ENCODE results near the gene CITED4.

The CITED4 gene, protein sequence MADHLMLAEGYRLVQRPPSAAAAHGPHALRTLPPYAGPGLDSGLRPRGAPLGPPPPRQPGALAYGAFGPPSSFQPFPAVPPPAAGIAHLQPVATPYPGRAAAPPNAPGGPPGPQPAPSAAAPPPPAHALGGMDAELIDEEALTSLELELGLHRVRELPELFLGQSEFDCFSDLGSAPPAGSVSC

DNA sequence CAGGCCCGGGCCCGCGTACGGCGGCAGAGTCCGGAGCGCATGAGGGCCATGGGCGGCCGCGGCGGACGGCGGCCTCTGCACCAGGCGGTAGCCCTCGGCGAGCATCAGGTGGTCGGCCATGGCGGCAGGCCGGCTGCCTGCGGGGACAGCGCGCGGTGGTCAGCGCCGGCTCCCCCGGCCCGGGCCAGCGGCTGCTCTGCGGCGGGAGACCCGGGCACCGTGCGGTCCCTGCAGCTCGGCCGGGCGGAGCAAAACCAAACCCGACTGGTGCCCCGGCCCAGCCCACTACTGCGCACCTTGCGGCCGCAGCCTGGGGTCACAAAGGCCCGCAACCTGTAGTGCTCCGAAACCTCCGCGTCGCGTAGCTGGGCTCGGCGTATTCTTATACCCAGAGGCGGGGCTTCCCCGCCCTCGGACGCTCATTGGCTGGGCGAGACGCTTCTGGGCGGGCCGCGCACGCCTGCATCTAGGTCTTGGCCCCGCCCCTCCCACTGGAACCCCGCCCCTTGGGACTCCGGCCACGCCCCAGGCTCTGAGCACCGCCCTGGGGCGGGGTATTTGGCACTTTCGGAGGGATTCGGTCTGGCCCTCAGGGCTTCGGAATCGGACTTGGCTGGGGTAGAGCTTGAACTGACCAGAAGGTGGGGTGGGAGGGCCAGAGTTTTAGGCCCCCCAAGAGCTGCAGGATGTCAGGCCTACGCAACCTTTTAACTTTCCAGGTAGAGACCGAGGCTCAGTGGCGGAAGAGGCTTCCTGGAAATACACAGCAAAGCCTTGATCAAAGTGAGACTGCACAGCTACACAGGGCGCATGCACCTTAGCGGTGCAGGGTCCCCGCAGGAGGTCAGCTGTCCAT, at the start of gene CITED4:
Gene CITED4, minus strand, starts transcription at position 356 of the 856 bp plus-strand sequence. Its CDS starts 236 bp downstream, at position 120.
- no peaks in the 10 kb centered on the region for H3K9me3 Mint-ChIP-seq

DNA sequence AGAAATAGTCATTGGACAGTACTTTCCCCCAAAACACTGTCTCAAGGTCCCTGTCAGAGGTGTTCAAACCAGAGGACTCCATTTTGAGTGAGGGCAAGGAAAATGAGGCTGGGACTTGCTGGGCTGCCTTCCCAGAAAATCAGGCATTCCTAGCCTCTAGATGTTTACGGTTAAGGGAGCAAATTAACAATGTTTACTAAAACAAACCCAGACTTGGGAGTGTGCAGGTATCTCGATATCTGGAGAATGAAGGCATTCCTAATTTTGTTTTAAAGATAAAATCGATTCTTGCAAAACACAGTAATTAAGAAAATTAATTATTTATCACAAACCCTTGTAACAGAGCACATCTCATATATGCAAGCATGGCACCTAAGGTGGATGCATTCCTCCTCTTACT, 48.9 kb upstream of the CITED4 start:
- no peak for ATAC-seq
- Mint-ChIP-seq H3K27me3 (peaks cover 19% of the 10 kb centered on the region), H3K27ac (no peak overlapping the region), H3K4me1 (no peaks in the 10 kb centered on the region), H3K4me3 (no peak overlapping the region), H3K9me3 (no peaks in the 10 kb centered on the region), H3K36me3 (no peaks in the 10 kb centered on the region)

More for the DNA sequence above, at the start of gene CITED4:
- H3K4me1 Mint-ChIP-seq = peaks cover 12% of the 10 kb centered on the region
- peaks cover 26% of the 10 kb centered on the region for H3K27me3 Mint-ChIP-seq
- H3K36me3 Mint-ChIP-seq = no peaks in the 10 kb centered on the region
- peak within 1 kb of the TSS; percentile 65 for H3K27ac Mint-ChIP-seq
- H3K4me3 Mint-ChIP-seq = peak within 1 kb of the TSS; percentile 88
- ATAC-seq = peak; percentile 98

DNA sequence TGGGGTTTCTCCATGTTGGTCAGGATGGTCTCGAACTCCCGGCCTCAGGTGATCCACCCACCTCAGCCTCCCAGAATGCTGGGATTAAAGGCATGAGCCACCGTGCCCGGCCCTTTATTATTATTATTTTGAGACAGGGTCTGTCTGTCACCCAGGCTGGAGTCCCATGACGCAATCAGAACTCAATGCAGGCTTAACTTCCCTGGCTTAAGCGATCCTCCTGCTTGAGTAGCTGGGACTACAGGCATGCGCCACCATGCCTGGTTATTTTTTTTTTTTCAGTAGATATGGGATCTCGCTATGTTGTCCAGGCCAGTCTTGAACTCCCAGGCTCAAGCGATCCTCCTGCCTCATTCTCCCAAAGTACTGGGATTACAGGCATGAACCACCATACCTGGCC, 47.1 kb upstream of the CITED4 start:
- Mint-ChIP-seq H3K9me3 (no peaks in the 10 kb centered on the region), H3K27ac (no peak overlapping the region), H3K36me3 (no peaks in the 10 kb centered on the region), H3K4me3 (no peak overlapping the region), H3K27me3 (peaks cover 14% of the 10 kb centered on the region), H3K4me1 (no peaks in the 10 kb centered on the region)
- no peak for ATAC-seq

DNA sequence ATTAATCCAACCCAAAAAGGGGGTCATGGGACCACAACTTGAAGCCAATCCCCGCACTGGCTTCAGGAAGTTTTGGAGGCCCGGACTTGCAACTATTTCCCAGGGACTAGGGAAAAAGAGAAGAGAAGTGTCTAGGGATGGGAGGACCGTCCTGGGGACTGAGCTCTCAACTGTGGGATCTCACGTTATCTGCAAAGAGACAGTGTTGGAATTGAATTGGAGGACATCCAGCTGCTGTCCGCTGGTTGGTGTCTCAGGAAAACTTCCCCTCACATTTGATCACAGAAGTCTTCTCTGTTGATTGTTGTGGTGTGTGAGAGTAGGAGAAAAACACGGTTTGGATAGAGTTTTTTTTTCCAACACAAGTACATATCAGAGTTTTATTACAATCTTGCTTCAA, 46.2 kb upstream of the CITED4 start:
- no peak overlapping the region for H3K27ac Mint-ChIP-seq
- peaks cover 11% of the 10 kb centered on the region for H3K27me3 Mint-ChIP-seq
- H3K36me3 Mint-ChIP-seq = no peaks in the 10 kb centered on the region
- no peak for ATAC-seq
- no peak overlapping the region for H3K4me3 Mint-ChIP-seq
- H3K4me1 Mint-ChIP-seq = no peaks in the 10 kb centered on the region
- H3K9me3 Mint-ChIP-seq = no peaks in the 10 kb centered on the region

DNA sequence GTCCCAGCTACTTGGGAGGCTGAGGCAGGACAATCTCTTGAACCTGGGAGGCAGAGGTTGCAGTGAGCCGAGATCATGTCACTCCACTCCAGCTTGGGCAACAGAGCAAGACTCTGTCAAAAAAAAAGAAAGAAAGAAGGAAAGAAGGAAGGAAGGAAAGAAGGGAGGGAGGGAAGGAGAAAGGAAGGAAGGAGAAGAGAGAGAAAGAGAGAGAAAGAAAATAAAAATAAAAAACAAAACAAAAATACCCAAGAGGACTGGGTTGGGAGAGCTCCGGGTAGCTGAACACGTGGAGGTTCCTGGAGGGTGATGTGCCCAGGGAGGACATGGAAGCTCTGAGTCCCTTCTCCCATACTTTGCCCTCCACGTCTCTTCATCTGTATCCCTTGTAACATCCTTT, 45.7 kb upstream of the CITED4 start:
- peaks cover 16% of the 10 kb centered on the region for H3K27me3 Mint-ChIP-seq
- no peaks in the 10 kb centered on the region for H3K4me1 Mint-ChIP-seq
- no peak overlapping the region for H3K27ac Mint-ChIP-seq
- no peaks in the 10 kb centered on the region for H3K36me3 Mint-ChIP-seq
- H3K9me3 Mint-ChIP-seq = no peaks in the 10 kb centered on the region
- ATAC-seq = no peak
- H3K4me3 Mint-ChIP-seq = no peak overlapping the region

DNA sequence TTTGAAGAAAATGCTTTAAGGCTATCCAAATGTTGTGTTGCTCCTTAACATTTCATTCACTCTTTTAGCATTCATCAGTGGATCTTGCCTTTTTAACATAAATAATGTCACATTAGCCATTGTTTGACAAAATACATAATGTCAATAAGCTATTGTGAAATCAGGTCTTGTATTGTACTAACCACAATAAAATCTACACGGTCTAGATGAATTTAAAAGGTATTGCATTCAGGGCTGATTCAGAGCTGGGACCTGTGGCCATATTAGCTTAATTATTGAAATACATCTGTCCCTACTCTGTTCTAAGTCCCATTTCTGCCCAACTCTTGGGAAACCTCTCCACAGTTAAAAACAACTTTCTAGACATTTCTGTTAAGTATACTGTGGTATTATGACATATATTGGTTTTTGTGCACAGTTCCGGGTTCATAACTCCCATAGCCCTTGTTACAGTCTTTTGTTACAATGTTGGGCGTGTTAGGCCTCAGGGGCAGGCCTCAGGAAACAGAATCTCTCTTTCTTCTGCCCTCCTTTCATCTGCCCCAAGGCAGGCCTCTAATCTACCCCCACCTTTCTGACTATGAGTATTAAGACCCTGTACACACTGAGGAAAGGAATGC, 44.7 kb upstream of the CITED4 start:
- peaks cover 26% of the 10 kb centered on the region for H3K27me3 Mint-ChIP-seq
- ATAC-seq = no peak
- no peaks in the 10 kb centered on the region for H3K36me3 Mint-ChIP-seq

DNA sequence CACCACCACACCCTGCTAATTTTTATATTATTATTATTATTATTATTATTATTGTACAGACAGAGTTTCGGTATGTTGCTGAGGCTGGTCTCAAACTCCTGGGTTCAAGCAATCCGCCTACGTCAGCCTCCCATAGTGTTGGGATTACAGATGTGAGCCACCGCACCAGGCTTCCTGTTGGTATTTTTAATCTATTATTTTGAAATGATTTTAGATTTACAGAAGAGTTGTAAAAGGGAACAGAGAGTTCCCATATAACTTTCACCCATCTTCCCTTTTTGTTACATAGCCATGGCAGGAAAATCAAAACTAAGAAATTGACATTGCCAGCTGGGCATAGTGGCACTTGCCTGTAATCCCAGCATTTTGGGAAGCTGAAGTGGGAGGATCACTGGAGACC, 42.9 kb upstream of the CITED4 start:
- Mint-ChIP-seq H3K9me3 (no peaks in the 10 kb centered on the region), H3K27me3 (peaks cover 31% of the 10 kb centered on the region), H3K36me3 (no peaks in the 10 kb centered on the region), H3K4me1 (peaks cover 10% of the 10 kb centered on the region), H3K27ac (no peak overlapping the region), H3K4me3 (no peak overlapping the region)
- no peak for ATAC-seq

More for the DNA sequence above, 44.7 kb upstream of the CITED4 start:
- H3K9me3 Mint-ChIP-seq = no peaks in the 10 kb centered on the region
- H3K4me3 Mint-ChIP-seq = no peak overlapping the region
- H3K4me1 Mint-ChIP-seq = peaks cover 7% of the 10 kb centered on the region
- no peak overlapping the region for H3K27ac Mint-ChIP-seq

DNA sequence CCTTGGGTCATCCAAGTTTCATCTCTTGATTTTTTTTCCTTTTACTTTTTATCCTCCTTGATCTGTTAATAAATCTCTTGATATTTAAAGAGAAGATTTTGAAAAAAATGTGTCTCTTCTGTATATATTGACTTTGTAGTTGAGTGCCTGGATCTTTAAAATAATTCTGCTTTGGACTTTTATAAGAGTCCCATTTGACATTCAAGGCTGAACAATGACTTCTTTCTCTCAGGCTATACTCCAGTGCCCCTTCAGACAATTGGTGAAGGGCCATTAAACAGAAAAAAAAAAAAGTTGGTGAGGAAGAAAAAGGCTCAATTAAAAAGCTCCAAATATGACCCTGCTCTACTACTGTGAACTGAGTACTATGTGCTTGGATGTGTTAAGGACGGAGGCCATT, 40.9 kb upstream of the CITED4 start:
- H3K4me1 Mint-ChIP-seq = peaks cover 17% of the 10 kb centered on the region
- H3K27me3 Mint-ChIP-seq = peaks cover 29% of the 10 kb centered on the region
- no peaks in the 10 kb centered on the region for H3K9me3 Mint-ChIP-seq
- H3K27ac Mint-ChIP-seq = no peak overlapping the region
- no peaks in the 10 kb centered on the region for H3K36me3 Mint-ChIP-seq
- no peak overlapping the region for H3K4me3 Mint-ChIP-seq
- ATAC-seq = no peak

DNA sequence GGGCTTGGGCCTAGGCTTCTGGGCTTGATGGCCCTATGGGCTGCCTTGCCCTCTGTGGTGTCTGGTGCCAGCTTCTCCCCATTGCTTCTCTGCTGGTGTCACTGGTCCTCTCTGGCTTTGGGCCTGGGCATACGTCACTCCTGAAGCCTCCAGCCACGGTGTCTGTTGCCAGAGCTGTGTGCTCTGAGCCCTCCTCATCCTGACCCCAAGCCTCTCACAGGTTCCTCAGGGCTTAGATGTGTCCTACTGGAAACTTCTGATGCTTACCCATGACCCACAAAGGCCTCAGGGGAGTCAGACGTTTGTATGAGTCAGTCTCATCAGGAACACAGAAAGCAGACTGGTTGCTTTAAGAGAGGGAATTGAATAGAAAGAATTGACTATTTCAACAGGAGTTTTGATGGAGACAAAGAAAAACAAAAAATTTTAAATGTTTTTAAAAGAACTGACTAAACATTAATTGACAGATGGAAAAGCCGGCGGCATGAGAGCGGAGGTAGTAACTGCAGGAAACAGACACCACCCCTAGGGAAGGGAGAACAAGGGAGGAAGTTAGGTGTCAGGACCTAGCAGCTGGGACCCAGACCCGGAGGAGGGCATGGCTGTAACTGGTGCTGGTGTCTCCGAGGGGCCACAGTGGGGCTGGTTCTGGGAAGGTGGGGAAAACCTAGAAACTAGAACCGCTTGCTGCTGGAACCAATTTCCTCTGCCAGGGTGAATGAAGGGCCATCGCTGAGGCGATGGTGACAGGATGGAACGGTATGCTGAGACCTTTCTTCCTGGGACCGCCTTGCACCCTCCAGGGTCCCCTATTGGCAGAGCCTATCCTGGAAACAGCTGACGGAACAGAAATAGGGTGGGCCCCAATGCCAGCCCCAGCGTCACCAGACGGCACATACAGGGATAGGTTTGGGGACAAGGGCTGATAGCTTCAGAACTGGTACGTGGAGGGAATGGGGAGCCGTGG, 40.0 kb upstream of the CITED4 start:
- no peaks in the 10 kb centered on the region for H3K9me3 Mint-ChIP-seq
- H3K27ac Mint-ChIP-seq = peak overlapping the region; percentile 51
- peak; percentile 75 for ATAC-seq
- H3K4me3 Mint-ChIP-seq = peak overlapping the region; percentile 18
- peaks cover 18% of the 10 kb centered on the region for H3K4me1 Mint-ChIP-seq
- peaks cover 21% of the 10 kb centered on the region for H3K27me3 Mint-ChIP-seq
- H3K36me3 Mint-ChIP-seq = no peaks in the 10 kb centered on the region

DNA sequence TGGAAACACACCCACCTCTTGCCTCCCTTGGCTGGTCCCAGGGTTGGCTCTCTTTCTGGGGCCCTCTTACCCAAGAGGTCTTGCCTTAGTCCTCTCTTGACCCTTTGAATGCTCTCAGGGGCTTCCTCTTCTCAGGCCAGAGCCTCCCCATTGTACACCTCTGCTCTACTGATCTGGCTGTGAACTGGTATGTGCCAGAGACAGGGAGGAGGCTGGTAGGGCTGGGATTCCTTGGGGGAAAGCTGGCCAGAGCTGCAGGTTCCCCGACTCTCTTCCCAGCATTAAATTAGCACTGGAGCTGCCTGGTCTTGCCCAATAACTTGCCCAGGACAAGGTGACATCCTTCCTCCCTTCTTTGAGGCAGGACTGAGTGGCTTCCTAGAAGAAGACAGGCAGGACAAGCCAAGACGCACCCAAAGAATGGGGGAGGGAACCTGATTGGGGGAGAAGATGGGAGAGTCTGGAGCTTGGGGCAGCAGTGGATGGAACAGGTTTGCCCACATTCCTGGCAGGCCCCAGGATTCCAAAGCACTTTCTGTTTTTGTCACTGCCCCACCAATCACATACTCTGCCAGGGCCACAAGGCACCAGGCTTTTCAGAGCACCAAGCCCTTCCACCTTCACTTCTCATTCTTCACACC, 37.2 kb upstream of the CITED4 start:
- H3K36me3 Mint-ChIP-seq = no peaks in the 10 kb centered on the region
- peaks cover 9% of the 10 kb centered on the region for H3K9me3 Mint-ChIP-seq
- ATAC-seq = no peak
- H3K4me3 Mint-ChIP-seq = no peak overlapping the region
- no peak overlapping the region for H3K27ac Mint-ChIP-seq
- H3K4me1 Mint-ChIP-seq = peaks cover 18% of the 10 kb centered on the region
- H3K27me3 Mint-ChIP-seq = peaks cover 21% of the 10 kb centered on the region

DNA sequence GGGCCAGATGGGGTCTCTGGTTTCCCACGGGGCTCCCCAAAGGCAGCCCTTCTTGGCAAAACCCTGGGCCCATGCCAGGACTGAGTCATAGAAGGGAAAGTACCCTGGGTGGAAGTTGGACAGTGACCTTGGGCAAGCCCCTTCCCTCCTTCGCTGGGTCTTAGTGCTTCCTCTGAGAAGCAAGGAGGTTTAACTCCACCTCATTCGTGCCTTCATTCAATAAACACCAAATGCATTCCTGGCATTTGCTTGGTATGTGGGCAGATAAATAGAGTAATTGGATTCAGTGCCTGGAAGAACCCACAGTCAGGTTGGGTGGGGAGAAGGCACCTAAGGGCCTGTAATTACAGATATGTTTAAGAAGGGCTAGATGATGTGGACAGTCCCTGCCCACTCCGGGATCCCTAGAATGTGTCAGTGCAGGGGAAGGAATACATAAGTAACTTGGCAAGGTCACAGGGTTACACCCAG, 36.3 kb upstream of the CITED4 start:
- ATAC-seq = peak; percentile 52
- no peak overlapping the region for H3K27ac Mint-ChIP-seq
- peaks cover 18% of the 10 kb centered on the region for H3K4me1 Mint-ChIP-seq

DNA sequence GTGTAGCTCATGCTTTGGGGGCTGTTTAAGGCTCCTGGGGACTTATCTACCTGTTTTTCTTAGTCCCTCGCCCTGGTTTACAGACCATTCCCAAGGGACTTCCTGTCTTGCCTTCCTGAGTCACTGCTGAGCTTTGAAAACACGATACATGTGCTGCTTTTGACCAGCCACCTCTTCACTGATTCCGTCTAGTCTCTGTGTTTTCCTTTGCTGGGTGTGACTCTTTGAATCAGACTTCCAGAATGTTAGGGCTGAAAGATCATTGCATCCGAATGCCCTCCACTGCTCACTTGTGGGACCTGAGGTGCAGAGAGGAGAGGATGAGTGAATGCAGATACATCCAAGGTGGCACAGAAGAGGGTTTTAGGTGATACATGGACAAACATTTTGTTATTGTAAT, 35.4 kb upstream of the CITED4 start:
- peaks cover 11% of the 10 kb centered on the region for H3K27me3 Mint-ChIP-seq
- no peaks in the 10 kb centered on the region for H3K36me3 Mint-ChIP-seq
- H3K4me3 Mint-ChIP-seq = no peak overlapping the region
- H3K4me1 Mint-ChIP-seq = peaks cover 17% of the 10 kb centered on the region
- H3K27ac Mint-ChIP-seq = no peak overlapping the region
- no peak for ATAC-seq
- peaks cover 22% of the 10 kb centered on the region for H3K9me3 Mint-ChIP-seq

More for the DNA sequence above, 36.3 kb upstream of the CITED4 start:
- Mint-ChIP-seq H3K27me3 (peaks cover 20% of the 10 kb centered on the region), H3K4me3 (no peak overlapping the region), H3K9me3 (peaks cover 15% of the 10 kb centered on the region), H3K36me3 (no peaks in the 10 kb centered on the region)

DNA sequence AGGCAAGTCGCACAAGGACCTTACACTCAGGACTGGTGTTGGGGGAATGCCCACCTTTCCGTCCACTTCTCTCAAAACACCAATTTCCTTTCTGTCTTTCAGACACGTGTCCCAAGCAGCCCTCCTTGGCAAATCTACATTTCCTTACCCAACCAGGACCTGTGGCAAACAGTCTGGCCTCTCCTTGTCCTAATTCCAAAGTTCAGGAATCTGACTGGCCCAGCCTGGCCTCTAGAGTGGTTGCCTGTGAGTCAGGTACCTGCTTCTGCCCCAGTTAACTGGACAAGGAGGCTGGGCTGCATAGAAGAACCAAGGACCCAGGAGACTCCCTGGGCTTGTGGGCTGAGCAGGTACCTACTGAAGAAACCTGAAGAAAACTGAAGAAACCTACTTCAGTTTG, 34.3 kb upstream of the CITED4 start:
- peaks cover under 1% of the 10 kb centered on the region for H3K27me3 Mint-ChIP-seq

DNA sequence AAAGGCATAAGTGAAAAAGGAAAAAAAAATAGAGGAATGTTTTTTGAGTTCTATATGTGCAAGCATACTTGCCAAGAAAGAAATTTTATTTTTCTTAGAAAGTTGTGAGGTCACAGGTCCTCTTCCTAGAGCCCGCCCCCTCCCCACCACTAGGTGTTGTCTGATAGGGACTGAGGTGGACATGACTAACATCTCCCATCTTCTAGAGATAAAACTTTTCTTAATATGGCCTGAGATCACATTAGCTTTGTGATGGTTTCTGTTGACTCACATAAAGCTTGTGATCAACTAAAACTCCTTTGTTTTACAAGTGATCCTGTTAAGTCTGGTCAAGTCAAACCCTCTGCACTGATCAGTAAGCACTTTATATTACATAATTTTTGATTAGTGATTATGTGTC, 33.4 kb upstream of the CITED4 start:
- peaks cover 8% of the 10 kb centered on the region for H3K4me1 Mint-ChIP-seq
- no peaks in the 10 kb centered on the region for H3K27me3 Mint-ChIP-seq
- no peak for ATAC-seq
- H3K27ac Mint-ChIP-seq = no peak overlapping the region
- peaks cover 22% of the 10 kb centered on the region for H3K9me3 Mint-ChIP-seq
- H3K36me3 Mint-ChIP-seq = no peaks in the 10 kb centered on the region
- H3K4me3 Mint-ChIP-seq = no peak overlapping the region

More for the DNA sequence above, 34.3 kb upstream of the CITED4 start:
- H3K27ac Mint-ChIP-seq = no peak overlapping the region
- peaks cover 8% of the 10 kb centered on the region for H3K4me1 Mint-ChIP-seq
- no peak for ATAC-seq
- peaks cover 22% of the 10 kb centered on the region for H3K9me3 Mint-ChIP-seq
- H3K36me3 Mint-ChIP-seq = no peaks in the 10 kb centered on the region
- H3K4me3 Mint-ChIP-seq = no peak overlapping the region

All from stimulated activated memory B cell treated with anti-CD40 and anti-IgM and Interleukin-4, amounts not matched to agents 10 μg/mL and 1 μg/mL and 100 μg/mL, for 72 hours (primary cell).